Measurements from ENCODE around the gene MPRIP. TPM values are rescaled to one million over a fixed set of nuclear protein-coding genes. Genes with fewer than 3 reads are reported as not detected.
"Not testable (repeated sequence)": the region's sequence is repeated elsewhere in the genome, so short reads cannot be mapped to it uniquely, and the experiment has no call there.

MPRIP gene
- total RNA-seq, 4 donors from 2014 or later: 122 to 207 (median 145) TPM

DNA sequence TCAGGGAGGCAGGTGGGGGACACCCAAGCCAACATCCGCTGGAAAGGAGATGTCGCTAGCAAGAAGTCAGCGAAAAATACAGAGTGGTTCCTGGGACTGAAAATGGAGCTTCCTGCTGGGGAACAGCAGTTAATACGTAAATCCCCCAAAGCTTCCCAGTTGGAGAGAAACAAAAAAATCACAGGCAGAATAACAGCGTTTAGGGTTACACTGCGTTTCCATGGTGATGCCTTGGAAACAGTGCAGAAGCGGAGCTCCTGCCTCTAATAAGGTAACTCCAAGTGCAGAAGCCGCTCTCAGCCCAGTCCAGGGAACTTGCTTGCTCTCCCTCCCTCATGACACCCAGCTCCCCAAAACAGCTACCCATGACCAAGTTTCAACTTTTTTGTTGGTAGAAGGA lies 90.5 kb downstream of the MPRIP start:
- peaks cover 93% of the 10 kb centered on the region for H3K36me3 ChIP-seq
- WGBS: 90% methylated on average over 8 of the region's 8 CpGs

DNA sequence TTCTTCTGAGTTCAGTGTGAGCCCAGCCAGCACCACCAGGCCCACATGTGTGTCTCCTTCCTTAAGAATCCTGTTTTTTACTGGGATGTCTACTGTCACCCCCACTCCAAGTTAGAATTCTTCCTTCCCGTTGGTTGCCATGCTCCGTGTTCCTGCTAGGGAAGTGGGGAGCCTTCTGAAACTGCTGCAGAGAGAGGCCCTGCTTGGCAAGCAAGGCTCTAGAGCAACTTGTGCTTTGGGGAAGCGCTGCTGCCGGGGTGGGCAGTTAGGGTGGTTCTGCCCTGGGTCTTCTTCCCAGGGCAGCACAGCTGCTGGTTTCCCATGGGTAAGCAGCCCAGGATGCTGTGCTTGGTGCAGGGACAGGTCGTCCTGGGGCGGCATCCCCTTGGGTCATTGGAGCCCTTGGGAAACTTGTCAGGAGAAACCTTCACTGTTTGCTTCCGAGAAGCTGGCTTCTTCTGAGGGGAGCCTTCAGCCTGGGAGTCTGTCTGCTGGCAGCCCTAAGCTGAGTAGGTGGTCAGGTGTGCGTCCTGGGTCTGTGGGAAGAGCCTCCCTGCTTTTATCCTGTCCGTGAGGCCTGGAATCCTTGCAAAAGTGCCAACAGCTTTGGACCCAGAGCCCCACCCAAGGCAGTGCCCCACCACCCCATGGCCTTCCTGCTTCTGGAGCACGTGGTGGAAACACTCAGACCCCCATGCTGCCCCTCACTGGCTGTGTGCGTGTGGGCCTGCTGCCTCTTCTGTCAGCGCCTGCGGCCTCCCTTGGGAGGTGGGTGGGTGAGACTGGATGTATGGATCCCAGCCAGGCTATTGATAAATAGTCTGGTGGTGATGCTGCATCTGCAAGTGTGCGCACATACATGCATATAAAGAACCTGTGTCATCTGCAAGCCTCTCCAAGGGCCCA lies 92.0 kb downstream of the MPRIP start:
- 81% methylated on average over 7 of the region's 14 CpGs for WGBS
- Histone ChIP-seq H3K27me3 (no peaks in the 10 kb centered on the region), H3K4me3 (no peak overlapping the region), H3K9me3 (no peaks in the 10 kb centered on the region), H3K27ac (no peak overlapping the region), H3K36me3 (peaks cover 97% of the 10 kb centered on the region), H3K4me1 (peaks cover 10% of the 10 kb centered on the region)
- no peak for DNase-seq (ENCODE audit: low spot score in 2 of 2)
- TF ChIP-seq POLR2AphosphoS5 (IDR thresholded peaks at IDR 0.05): no peak
- no peak for TF ChIP-seq POLR2A (IDR thresholded peaks at IDR 0.05)
- TF ChIP-seq, protein P1, sequence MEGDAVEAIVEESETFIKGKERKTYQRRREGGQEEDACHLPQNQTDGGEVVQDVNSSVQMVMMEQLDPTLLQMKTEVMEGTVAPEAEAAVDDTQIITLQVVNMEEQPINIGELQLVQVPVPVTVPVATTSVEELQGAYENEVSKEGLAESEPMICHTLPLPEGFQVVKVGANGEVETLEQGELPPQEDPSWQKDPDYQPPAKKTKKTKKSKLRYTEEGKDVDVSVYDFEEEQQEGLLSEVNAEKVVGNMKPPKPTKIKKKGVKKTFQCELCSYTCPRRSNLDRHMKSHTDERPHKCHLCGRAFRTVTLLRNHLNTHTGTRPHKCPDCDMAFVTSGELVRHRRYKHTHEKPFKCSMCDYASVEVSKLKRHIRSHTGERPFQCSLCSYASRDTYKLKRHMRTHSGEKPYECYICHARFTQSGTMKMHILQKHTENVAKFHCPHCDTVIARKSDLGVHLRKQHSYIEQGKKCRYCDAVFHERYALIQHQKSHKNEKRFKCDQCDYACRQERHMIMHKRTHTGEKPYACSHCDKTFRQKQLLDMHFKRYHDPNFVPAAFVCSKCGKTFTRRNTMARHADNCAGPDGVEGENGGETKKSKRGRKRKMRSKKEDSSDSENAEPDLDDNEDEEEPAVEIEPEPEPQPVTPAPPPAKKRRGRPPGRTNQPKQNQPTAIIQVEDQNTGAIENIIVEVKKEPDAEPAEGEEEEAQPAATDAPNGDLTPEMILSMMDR (IDR thresholded peaks at IDR 0.05): no peak
- TF ChIP-seq EP300 (IDR thresholded peaks at IDR 0.05): no peak

More for the DNA sequence above, 90.5 kb downstream of the MPRIP start:
- no peak overlapping the region for H3K27ac ChIP-seq
- peaks cover 10% of the 10 kb centered on the region for H3K4me1 ChIP-seq
- no peak overlapping the region for H3K4me3 ChIP-seq
- no peaks in the 10 kb centered on the region for H3K27me3 ChIP-seq
- no peak for DNase-seq (ENCODE audit: low spot score in 2 of 2)
- TF ChIP-seq POLR2A (IDR thresholded peaks at IDR 0.05) (no peak), EP300 (IDR thresholded peaks at IDR 0.05) (no peak)
- TF ChIP-seq, protein P1 (IDR thresholded peaks at IDR 0.05): no peak
- H3K9me3 ChIP-seq: no peaks in the 10 kb centered on the region

DNA sequence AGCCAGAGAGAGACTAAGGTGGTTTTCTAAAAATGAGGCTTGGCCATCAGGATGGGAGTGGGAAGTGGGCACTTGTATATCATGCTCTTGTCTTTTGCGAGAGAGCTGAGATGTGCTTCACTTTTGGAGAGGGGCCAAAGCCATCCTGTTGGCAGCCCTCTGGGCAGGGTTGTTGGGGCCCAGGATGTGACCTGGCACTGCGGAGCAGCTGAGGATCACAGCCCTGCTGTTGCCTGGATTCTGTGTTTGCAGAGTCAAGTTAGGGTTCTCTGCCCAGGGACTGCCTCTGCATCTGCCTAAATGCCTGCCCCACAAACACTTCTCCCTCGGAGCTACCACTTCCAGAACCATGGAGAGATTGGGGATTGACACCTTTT lies 92.7 kb downstream of the MPRIP start:
- no peak for DNase-seq (ENCODE audit: low spot score in 2 of 2)
- 84% methylated on average over 3 of the region's 3 CpGs for WGBS
- Histone ChIP-seq H3K27me3 (no peaks in the 10 kb centered on the region), H3K36me3 (peaks cover 96% of the 10 kb centered on the region), H3K4me1 (peaks cover 8% of the 10 kb centered on the region), H3K9me3 (no peaks in the 10 kb centered on the region), H3K4me3 (no peak overlapping the region), H3K27ac (no peak overlapping the region)
- TF ChIP-seq POLR2AphosphoS5 (IDR thresholded peaks at IDR 0.05) (no peak), POLR2A (IDR thresholded peaks at IDR 0.05) (no peak), EP300 (IDR thresholded peaks at IDR 0.05) (no peak)
- TF ChIP-seq, protein P1 (IDR thresholded peaks at IDR 0.05): no peak

DNA sequence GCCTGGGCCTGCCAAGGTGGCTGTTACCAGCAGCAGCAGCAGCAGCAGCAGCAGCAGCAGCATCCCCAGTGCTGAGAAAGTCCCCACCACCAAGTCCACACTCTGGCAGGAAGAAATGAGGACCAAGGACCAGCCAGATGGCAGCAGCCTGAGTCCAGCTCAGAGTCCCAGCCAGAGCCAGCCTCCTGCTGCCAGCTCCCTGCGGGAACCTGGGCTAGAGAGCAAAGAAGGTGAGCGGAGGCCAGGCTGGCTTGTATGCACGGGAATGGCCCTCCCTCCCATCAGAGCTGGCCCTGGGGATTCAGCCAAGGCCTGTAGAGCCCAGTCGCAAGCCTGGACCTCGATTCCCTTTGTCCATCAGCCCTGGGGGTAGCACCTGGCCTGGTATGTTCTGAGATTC lies 94.0 kb downstream of the MPRIP start:
- not testable (repeated sequence) for H3K9me3 ChIP-seq; DNase-seq (ENCODE audit: low spot score in 2 of 2); H3K4me3 ChIP-seq; H3K27me3 ChIP-seq; H3K27ac ChIP-seq
- peaks cover 12% of the 10 kb centered on the region for H3K4me1 ChIP-seq
- H3K36me3 ChIP-seq: peaks cover 88% of the 10 kb centered on the region
- WGBS: 96% methylated on average over 5 of the region's 5 CpGs

DNA sequence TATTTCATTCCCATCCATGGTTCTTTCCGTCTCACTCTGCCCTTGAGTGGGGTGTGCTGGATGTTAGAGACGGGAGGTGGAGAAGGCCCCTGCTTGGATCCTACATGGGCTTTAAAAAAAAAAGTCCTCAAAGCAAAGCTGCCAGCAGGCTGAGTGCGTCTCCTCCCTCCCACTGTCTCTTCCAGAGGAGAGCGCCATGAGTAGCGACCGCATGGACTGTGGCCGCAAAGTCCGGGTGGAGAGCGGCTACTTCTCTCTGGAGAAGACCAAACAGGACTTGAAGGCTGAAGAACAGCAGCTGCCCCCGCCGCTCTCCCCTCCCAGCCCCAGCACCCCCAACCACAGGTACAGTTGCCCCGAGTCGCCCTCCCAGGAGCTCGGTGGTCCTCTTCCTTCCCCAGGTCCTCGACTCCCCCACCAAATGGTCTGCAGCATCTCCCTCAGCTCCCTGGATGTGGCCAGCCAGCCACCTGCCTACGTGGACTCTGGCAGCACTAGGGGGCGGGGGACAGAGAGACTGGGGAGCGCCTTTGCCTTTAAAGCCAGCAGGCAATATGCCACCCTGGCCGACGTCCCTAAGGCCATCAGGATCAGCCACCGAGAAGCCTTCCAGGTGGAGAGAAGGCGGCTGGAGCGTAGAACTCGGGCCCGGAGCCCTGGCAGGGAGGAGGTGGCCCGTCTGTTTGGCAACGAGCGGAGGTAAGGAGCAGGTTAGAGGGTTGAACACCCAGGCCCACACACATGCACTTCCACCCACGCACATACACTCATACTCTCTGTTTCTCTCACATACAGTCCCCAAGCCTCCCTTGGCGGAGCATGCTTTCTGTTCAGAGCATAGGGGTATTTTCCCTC lies 95.7 kb downstream of the MPRIP start:
- Histone ChIP-seq H3K27me3 (no peaks in the 10 kb centered on the region), H3K27ac (no peak overlapping the region), H3K9me3 (no peaks in the 10 kb centered on the region), H3K36me3 (peaks cover 80% of the 10 kb centered on the region), H3K4me1 (peaks cover 20% of the 10 kb centered on the region), H3K4me3 (no peak overlapping the region)
- WGBS: 88% methylated on average over 27 of the region's 30 CpGs
- TF ChIP-seq, protein P1 (IDR thresholded peaks at IDR 0.05): no peak
- no peak for TF ChIP-seq POLR2A (IDR thresholded peaks at IDR 0.05)
- TF ChIP-seq EP300 (IDR thresholded peaks at IDR 0.05): no peak
- no peak for TF ChIP-seq POLR2AphosphoS5 (IDR thresholded peaks at IDR 0.05)
- DNase-seq (ENCODE audit: low spot score in 2 of 2): no peak
